Heart left ventricle (tissue), 13 donors: ENCODE results near the gene KCNK18.

Source experiments
- CTCF ChIP-seq, 12 donors: fragments of 200-600 bp; sonication (generic) in 4 of 12; IDR thresholded peaks; one replicate each; pipeline versions ENCODE4 v1.5.0 to v1.8.0; 2018 to 2022; ENCODE audit warnings: antibody characterized with exemption in 12 of 12, mild to moderate bottlenecking in 5 of 12
- POLR2A ChIP-seq, 2 donors: fragments of 450-650 bp; IDR thresholded peaks; one replicate each; pipeline ENCODE4 v1.6.1; 2017; ENCODE audit warnings: antibody characterized with exemption in 2 of 2, mild to moderate bottlenecking in 2 of 2, moderate library complexity in 2 of 2
- donor health status: ischemic (EF 13 %, LVEDD 7.1; RV severe dilation, severe dysfunction).
- donor health status: DM: no; HTN: yes; CAD: no.
- donor health status: DM: no; HTN: no; CAD: no.
- donor health status: ischemic (EF 25% LVEDD 6.9; RV normal size, moderate dysfunction).
- donor health status: ischemic (EF 25% LVEDD 5.7; RV mildly dilated, moderate dysfunction).
- donor health status: ischemic (EF 35%, LVEDD 5.7; RV mildly dilated, moderate dysfunction).
- donor health status: nonischemic (EF 11% LVEDD 7.7; RV severe dilation, severe dysfunction).
- donor health status: DM: yes; HTN: yes; CAD: no.
- donor health status: PGD.
- donor health status: ischemic (EF 29% LVEDD 5.4; RV normal size, mild dysfunction).
- donor health status: nonischemic (EF 23%, LVEDD 6.1; RV moderate dilation, normal function).

GRCh38 chr10:117188371-117188770 is 8.9 kb upstream of the KCNK18 start:
- no peak for TF ChIP-seq CTCF (IDR thresholded peaks at IDR 0.05)
- no peak for TF ChIP-seq POLR2A (IDR thresholded peaks at IDR 0.05)
